ENCODE results near the gene ZMAT3.
"Not testable (repeated sequence)": the region's sequence is repeated elsewhere in the genome, so short reads cannot be mapped to it uniquely, and the experiment has no call there.

Gene ZMAT3

DNA sequence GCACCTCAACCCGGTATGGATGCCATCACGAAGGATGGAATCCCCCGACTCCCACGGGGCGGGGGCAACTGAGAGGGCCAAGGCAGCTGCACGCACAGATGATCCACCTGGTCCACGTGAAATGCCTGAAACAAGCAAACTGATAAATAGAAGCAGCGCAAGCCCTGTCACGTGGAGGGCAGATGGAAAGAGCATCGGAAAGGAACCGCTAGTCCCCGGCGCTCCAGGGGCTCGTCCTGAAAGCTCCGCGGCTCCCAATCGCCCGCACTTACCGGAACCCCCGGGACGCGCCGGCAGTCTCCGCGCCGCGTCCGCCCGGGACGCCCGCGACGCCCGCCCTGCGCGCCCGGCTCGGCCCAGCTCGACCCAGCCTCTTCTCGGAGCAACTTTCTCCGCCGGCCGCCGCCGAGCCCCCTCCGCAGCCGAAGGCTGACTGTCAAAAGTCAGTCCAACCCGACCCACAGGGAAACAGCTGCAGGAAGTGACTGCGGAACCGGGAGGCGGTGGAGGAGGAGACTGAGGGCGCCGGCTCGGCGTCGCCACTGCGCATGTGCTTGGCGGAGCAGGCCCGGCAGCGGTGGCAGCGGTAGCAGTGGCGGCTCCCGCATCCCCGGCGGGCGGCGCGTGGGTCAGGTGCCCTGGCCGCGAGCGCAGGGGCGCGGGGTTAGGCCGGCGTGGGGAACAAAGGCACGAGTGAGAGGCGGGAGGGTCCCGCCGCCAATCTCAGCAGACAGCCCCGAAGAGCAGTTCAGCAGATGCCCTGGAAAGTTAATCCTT lies at the start of gene ZMAT3:
TSS of gene ZMAT3 (minus strand) at position 487 of the 777 bp plus-strand sequence. CDS start 4,057 bp downstream, outside the sequence.
- DNase-seq, result peak; percentile 60

DNA sequence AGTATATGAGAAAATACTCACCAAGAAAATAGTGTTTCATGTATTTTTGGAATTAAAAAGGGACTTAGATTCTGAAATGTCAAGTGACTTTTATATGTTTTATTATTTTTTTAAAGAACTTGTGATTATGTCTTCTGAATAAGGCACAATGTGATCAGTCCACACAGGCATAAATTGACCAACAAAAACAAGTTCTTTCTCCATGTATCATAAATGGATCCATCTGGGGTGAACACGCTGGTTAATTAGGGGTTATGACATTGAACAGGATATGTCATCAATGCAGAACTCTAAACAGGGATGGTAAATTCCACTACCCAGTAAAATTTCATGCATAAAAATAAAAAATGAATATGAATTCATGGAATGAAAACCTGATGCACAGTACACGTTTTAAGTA lies 45.2 kb upstream of the ZMAT3 start:
- DNase-seq, result no peak

DNA sequence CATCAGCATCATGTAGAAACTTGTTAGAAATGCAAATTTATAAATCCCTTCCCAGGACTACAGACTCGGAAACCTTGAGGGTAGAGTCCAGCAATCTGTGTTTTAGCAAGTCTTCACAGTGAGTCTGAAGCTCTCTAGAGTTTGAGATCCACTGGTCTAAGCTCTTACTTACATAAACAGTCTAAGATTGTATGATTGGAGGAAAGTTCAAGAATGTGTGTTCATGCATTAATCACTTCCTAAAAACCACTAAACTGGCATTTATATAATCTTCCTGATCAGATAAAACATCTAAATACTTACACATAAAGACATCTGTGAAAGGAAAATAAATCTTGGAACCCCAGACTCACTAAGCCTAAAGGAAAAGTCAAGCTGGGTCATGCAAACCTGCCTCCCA lies 43.8 kb upstream of the ZMAT3 start:
- not testable (repeated sequence) for DNase-seq

- DNase-seq, result no peak
These were observed 42.3 kb upstream of the ZMAT3 start for GRCh38 chr3:179113903-179114302.

DNA sequence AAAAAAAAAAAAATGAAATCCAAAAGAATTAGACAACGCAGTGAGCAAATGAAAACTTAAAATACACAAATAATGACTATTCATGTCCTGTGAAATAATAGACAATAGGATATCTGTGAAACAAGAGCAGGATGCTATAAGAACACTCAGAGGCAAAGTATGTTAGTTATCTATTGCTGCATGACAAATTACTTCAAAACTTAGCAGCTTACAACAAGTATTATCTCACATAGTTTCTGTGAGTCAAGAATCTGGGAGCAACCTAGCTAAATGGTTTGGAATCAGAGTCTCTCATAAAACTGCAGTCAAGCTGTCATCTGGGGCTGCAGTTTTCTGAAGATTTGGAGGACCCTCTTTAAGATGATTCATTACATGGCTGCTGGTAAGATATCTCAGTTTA lies 36.5 kb upstream of the ZMAT3 start:
- no peak for DNase-seq

DNA sequence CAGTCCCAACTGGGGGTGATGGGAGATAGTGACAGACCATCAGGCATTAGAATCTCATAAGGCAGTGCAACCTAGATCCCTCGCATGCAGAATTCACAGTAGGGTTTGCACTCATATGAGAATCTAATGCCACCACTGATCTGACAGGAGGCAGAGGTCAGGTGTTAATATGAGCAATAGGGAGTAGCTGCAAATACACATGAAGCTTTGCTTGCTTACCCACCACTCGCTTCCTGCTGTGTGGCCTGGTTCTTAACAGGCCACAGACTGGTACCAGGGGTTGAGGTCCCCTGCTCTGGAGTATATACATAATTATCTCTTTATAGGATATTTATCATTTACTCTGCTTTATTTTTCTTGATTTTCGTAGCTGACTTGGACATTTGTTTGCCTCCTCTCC lies 36.0 kb upstream of the ZMAT3 start:
- no peak for DNase-seq

DNA sequence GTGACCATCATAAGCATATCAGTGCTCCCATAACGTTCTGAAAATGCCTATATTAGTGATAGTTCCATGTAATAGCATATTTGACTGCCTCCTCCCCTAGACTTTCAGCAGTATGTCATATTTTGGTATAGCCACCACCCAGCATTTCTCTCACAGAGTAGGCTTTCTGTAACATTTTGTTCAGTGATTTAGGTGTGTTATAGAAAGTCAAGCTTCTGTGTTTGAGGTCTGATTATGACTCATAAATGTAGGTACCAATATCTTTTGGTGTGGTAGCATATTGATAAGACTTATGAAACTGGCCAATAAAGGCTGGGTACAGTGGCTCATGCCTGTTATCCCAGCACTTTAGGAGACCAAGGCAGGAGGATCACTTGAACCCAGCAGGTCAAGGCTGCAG lies 34.3 kb upstream of the ZMAT3 start:
- DNase-seq, result no peak

GRCh38 chr3:179100652-179101051 lies 29.0 kb upstream of the ZMAT3 start:
- no peak for DNase-seq

DNA sequence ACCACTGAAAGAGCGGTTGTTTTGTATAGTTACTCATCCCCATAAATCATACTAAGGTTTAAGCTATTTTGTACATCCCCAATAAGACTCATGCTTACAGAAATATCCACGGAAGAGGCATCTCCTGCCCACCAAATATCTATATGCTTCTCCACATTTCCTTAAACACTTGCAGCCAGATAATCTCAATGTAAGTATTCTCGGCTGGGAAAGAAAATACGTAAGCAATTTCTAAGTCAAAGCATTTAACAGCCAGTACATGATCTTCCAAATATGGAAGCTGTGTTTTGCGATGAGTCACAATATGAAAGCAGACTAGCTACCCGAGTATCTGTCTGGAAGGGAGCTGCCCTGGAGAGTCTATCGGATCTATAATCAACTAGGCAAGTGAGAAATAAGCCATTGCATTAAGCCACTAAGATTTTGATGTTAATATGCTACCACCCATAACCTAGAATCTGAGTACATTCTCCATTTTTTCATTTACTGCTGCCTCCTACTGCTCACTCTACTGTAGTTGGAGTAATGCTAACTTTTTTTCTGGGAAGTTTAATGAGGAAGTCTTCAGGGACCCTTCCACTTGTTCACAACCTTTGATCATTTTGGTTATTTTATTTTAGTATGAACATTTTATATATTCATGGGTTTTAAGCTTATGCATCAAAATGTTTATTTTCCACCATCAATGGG lies 26.9 kb upstream of the ZMAT3 start:
- peak; percentile 17 for DNase-seq

DNA sequence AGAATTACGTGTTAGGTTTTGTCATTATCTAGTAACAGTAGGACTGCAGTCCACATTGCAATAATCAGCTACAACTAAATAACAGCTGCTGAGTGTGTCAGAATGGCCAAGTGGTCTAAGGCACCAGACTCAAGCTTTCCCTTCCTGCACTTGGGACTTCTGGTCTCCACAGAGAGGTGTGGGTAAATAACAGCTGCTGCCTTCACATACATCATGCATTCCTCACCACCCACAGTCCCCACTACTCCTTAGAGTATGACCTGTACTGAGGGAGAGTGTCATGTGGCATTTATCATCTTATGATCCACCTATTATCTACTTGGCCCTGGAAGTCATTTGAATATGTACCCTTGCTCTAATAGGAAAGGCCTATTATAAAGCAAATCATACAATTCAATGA lies 22.2 kb upstream of the ZMAT3 start:
- no peak for DNase-seq

GRCh38 chr3:179091113-179091512 lies 19.5 kb upstream of the ZMAT3 start:
- no peak for DNase-seq

DNA sequence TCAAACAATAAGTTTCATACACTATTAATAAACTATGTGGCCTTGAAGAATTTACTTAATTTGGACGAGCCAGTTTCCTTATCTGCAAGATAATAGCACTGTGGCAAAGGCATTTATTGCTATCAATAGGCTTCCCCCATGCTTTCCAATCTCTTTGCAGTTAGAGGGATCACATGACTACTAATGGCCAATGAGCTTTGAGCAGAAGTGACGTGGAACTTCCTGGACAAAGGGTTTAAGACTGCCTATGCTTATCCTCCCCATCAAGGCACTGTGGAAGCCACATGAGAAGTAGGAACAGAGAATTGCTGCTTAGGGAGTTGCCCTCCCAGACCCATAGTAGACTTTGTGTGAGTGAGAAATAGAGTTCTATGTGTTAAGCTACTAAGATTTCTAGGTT lies 16.7 kb upstream of the ZMAT3 start:
- DNase-seq, result no peak

GRCh38 chr3:179083977-179084376 lies 12.4 kb upstream of the ZMAT3 start:
- DNase-seq, result no peak

GRCh38 chr3:179082416-179082815 lies 10.8 kb upstream of the ZMAT3 start:
- no peak for DNase-seq

DNA sequence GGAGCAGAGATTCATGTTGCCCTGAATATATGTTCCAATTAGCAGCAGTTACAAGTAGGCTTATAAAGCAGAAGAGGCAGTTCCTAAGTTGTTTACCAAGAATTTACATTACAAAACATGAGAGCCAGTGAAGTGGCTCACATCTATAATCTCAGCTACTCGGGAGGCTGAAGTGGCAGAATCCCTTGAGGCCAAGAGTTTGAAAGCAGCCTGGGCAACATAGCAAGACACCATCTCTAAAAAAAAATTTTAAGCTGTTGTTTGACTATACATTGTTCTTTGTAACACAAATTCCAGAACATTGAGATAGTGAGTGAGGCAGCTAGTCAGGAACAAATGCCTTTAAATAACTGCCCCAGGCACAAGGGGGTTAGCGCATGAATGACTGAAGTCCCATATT lies 10.3 kb upstream of the ZMAT3 start:
- DNase-seq, result no peak

GRCh38 chr3:179079537-179079936 lies 7.9 kb upstream of the ZMAT3 start:
- DNase-seq, result no peak

GRCh38 chr3:179076243-179077027 lies 4.8 kb upstream of the ZMAT3 start:
- no peak for DNase-seq

- DNase-seq, result no peak
These were observed 3.0 kb upstream of the ZMAT3 start for GRCh38 chr3:179074656-179075055.

- no peak for DNase-seq
These were observed 2.2 kb upstream of the ZMAT3 start for GRCh38 chr3:179073816-179074215.

DNA sequence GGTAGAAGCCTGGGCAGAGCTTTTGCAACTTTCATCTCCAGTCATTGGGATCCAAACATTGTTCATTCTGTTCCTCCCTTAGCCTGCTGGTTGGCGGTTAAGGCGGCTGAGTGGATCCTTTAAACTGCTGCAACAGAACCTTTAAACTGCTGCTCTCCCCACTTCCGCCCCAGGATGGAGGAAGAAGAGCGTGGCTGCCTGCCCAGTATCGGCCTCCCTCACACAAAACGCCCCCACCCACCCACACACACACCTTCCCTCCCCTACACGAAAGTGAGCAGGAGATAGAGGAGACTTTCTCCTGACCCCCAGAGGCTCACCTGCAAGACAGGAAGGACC lies 460 bp upstream of the ZMAT3 start:
- no peak for DNase-seq

GRCh38 chr3:179071027-179071322 lies 634 bp downstream of the ZMAT3 start:
- no peak for DNase-seq

GRCh38 chr3:179069762-179070390 lies 1.7 kb downstream of the ZMAT3 start:
- no peak for DNase-seq

DNA sequence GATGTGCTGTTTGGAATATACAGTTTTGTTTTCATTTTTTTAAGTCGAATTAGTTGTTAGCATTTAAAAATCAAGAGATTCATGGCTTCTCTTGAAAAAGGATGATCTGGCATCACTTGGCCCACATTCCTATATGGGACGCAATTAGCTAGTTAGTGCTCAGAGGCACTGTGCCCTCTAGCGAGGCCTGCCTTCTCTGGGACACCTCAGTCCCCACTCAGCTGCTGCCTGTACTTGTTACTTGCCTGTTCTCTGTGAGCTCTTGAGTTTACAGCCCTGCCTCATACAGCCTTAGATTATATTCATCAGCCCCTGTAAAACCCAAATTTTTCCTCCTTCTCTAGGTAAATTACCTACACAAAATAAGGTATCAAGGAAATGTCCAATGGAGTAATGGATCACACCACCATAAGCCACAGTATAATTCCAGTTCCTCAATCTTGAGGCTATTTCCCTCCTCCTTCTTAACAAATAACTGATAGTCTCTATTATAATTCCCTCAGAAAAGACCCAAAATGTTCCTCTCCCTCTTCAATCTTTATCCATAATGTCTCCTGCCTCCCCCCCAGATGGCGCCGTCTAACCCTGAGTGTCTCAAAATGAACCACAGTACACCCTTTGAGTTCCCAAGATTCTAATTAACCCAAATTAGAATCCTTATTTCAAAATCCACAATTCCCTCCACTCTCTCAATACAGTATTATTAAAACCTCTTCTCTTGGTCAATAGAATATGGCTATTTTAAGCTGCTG lies 2.7 kb downstream of the ZMAT3 start:
- no peak for DNase-seq
